ENCODE results near the gene ELN.
"Not testable (repeated sequence)": the region's sequence is repeated elsewhere in the genome, so short reads cannot be mapped to it uniquely, and the experiment has no call there.

The ELN gene

DNA sequence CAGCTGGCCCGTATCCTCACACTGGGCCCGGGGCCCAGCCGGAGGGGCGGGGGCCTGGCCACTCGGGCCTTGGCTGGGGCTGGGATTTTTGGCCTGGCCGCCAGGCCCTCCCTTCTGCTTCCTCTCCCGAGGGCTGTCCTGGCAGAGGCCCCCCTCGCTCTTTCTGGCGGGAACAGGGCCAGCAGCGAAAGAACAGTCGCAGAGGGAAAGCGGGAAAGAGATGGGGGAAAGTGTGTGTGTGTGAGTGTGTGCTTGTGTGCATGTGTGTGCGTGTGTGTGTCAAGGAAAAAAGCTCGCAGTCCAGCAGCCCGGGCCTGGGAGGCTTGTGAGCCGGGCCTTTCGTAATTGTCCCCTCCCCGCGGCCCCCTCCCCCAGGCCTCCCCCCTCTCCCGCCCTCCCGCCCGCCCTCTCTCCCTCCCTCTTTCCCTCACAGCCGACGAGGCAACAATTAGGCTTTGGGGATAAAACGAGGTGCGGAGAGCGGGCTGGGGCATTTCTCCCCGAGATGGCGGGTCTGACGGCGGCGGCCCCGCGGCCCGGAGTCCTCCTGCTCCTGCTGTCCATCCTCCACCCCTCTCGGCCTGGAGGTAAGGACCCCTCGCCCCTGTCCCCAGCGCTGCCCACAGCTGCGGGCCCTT, at the start of gene ELN:
Gene ELN, plus strand, starts transcription at position 491 of the 638 bp plus-strand sequence. Its CDS starts 15 bp downstream, at position 506.
- DNase-seq (ENCODE audit: low read depth) = no peak

DNA sequence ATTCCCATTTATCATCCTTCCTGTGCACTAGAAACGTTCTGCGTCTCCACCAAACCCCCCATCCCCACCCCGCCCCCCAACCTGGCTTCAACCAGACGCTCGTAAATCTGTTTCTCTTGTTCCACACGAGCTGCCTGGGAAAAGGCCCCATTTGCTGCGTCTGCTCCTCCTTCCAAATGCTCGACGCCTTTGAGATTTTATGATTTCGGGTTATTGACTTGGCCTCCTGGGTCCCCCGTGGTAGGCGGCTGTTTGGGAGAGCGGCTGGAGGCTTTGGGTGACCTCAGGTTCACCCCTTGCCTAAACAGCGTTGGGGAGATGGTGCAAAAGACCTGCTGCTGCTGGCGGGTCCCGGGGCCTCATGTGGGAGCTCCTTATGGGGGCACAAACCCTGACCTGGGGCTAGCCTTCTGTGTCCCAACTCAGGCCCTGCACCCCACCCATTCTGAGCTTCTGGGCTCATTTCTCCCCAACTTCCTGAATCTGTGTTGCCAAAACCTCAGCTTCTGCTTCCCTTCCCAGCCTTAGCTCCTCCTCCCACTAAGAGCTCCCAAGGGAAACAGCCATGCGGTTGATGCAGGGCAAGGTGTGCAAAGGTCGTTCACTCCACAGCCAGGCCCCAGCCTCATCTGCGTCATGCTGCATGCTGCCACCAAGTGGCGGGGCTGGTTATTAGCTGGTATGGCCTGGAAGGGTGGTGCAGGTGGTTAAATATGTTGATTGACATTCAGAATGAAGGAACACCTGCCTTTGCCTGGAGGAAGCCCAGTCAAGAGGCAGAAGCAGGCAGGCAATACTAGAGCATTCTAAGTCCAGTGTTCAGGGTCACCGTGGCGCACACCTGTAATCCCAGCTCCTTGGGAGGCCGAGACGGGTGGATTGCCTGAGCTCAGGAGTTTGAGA, 49.1 kb upstream of the ELN start:
- no peak for DNase-seq (ENCODE audit: low read depth)

DNA sequence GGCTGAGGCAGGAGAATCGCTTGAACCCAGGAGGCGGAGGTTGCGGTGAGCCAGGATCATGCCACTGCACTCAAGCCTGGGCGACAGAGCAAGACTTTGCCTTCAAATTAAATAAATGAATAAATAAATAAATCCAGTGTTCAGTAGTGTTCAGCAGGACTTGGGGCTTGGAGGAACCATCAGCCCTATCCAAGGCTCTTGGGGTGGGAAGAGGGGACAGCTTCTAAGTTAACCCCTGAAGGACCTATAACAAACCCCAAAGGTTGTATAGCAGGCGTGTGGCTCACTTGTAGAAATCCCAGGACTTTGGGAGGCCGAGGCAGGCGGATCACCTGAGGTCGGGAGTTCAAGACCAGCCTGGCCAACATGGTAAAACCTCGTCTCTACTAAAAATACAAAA, 48.3 kb upstream of the ELN start:
- DNase-seq (ENCODE audit: low read depth) = not testable (repeated sequence)

DNA sequence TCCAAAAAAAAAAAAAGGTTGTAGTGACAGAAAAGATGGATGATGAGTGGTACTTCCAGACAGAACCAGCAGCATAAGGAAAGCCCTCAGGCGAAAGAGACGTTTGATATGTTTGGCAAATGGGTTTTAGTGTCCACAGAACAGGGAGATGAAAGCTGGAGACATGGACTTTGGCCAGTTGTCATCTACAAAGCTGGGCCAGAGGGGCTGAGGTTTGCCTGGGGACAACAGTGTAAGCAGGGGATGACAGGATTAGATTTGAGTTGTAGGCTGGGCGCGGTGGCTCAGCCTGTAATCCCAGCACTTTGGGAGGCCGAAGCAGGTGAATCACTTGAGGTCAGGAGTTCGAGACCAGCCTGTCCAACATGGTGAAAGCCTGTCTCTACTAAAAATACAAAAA, 47.8 kb upstream of the ELN start:
- DNase-seq (ENCODE audit: low read depth) = no peak

DNA sequence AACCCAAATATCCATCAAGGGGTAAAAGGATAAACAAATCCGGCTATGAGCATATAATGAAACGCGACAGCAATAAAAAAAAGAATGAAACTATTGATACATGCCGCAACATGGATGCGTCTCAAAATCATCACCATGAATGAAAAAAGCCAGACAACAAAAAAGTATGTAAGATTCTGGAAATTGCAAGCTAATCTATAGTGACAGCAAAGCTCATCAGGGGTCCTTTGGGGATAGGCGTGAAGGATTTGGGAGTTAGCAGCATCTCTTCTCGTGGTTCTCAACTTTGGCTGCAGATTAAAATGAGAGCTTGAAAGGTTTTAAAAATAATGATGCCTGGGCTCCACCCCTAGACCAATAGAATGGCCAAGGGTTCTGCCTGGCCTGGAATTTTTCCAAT, 46.0 kb upstream of the ELN start:
- no peak for DNase-seq (ENCODE audit: low read depth)

DNA sequence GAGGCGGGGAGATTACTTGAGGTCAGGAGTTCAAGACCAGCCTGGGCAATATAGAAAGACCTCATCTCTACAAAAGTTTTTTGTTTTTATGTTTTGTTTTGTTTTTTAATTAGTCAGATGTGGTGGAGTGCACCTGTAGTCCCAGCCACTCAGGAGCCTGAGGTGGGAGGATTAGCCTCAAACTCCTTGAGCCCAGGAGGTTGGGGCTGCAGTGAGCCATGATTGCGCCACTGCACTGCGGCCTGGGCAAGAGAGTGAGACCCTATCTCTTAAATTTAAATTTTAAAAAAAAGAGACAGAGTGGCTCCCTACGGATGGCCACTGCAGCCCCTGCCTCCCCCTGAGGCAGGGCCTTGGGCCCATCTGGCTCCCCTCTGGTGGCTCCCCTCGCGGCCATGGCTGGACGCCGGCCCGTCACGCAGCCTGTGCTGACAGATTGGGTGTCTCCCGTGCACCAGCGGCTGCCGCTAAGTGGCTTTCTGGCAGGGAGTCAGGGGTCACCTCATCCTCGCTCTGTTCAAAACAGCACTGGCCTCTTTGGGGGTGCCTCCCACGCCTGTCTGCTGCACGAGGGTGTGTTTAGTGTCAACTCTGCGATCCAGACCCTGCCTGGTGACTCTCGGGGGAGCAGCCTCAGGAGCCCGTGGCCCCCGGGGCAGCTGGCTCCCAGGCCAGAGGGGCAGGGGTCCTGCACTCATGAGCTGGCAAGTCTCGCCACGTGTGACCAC, 44.4 kb upstream of the ELN start:
- no peak for DNase-seq (ENCODE audit: low read depth)

DNA sequence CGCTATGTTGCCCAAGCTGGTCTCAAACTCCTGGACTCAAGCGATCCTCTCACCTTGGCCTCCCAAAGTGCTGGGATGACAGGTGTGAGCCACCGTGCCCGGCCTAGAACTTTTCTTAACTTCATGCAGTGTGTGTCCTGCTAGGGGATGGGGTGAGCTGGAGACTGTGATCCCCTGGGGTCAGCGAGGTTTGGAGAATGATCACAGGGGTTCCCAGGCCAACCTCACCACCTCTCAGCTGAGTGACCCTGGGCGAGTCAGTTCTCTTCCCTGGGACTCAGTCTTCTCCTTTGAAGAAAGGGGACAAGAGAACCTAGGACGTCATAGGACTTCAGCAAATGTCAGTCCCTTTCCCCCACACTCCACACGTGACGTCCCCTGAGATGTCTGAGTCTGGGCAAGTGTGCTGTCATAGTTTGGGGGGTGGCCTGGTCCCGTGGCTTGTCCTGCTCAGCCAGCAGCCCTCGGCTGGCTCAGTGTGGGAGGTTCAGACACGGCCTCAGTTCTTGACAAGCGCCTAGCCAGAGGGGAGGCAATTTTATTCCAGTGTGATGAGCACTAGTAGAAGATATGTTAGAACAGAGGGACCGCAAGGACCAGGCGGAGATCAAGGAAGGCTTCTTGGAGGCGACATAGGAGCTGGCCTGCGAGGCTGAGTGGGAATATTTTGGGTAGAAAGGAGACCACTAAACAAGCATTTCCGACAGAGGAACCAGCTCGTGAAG, 43.3 kb upstream of the ELN start:
- DNase-seq (ENCODE audit: low read depth) = no peak

DNA sequence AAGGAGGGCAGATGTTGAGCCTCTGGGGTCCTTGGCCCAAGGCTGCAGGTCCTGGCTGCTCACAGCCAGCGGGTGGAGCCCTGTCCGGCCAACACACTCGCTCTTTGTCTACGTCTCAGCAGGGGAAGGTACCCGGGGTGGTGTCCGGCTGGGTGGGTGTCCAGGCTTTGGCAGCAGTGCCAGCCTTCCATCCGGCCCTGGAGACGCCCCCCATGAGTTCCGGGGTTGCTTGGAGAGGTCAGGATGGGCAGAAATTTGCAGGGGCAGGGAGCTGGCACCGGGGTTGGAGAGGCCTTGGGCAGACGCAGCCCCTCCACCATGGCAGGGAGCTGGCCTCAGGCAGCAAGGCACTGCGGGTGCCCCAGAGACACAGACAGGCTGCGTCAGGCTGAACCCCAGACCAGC, 42.2 kb upstream of the ELN start:
- DNase-seq (ENCODE audit: low read depth) = no peak

DNA sequence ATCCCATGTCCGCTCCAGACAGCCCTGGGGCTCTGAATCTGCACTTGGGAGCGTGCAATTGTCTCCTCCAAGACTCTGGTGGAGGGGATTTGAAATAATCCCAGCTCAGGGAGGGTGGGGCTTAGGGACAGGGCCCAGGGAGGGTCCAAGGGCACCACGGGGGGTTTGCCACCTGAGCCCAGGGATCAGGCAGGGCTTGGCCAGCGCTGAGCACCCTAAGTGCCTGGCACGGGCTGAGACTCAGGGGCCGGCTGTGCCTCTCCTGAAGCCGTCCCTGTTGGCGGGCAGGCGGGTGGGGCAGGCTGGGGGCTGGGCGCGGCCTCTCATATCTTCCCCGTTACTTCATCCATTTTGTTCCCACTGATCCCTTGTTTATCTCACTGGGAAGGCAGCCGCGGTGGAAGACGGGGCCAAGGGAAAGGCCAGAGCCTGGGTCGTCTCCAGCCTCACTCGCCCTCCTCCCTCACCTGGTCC, 41.8 kb upstream of the ELN start:
- DNase-seq (ENCODE audit: low read depth) = no peak

DNA sequence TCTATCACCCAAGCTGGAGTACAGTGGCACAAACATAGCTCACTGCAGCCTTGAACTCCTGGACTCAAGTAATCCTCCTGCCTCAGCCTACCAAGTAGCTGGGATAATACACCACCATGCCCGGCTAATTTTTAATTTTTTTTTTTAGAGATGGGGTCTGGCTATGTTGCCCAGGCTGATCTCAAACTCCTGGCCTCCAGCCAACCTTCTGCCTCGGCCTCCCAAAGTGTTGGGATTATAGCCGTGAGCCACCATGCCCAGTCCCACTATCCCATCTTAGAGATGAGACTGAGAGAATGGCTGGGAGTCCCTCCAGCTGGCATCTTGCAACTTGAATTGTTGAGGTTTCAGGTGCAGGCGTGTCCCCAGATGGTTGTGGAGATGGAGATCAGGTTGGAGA, 40.7 kb upstream of the ELN start:
- no peak for DNase-seq (ENCODE audit: low read depth)

DNA sequence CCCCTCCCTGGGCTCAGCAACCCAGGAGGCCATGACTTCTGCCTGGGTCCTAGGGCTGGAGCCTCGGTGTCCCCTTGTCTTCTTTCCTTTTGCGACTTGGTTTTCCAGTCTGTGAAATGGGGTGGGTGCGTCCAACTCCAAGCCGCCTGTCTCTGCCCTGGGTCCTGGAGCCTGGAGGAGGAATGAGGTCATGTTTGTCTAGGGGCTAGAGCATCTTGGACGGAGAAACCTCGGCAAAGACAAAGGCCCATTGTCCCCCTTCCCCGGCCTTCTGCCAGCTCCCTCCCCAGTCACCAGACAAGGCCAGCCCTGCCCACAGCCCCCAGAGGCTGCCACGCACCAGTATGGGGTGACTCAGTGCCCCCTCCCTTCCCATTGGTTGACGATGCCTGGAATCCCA, 39.8 kb upstream of the ELN start:
- DNase-seq (ENCODE audit: low read depth) = no peak

DNA sequence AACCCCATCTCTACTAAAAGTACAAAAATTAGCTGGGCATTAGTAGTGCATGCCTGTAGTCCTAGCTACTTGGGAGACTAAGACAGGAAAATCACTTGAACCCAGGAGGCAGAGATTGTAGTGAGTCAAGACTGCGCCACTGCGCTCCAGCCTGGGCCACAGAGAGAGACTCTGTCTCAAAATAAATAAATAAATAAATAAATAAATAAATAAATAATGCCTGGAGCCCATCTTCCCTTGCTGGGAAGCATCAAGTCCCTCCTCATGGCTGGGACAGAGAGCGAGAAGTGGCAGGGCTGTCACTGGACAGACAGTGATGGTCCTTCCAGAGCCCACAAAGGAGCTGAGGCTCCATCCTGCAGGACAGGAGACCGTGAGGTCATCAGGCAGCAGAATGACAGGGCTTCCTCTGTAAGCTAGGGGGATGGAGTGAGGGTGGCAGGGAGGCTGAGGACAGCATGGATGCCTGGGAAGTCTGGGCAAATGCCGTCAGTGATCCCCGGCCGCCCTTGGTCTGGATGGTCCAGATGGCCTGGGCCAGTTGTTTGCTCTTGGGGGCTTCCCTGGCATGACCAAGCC, 36.4 kb upstream of the ELN start:
- no peak for DNase-seq (ENCODE audit: low read depth)

DNA sequence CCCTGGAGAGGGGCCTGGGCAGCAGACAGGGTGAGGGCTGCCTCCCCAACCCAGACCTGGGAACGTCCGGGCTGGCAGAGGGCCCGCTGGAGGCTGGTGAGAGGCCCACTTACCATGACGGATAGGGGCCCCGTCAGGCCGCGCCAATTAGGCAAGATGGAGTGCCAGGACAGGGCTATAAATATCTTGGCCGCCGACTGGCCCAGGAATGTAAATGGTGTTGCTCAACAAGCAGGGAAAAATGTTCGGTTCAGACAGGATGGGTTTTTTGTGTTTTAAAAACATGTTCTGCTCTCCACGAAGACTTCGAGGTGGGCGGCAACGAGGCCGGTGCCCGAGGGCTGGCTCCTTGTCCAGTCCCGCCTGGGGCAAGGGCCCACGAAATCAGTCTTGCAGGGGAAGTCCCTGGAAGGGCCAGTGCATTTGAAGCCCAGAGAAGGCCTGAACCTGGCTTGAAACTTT, 35.8 kb upstream of the ELN start:
- DNase-seq (ENCODE audit: low read depth) = no peak

DNA sequence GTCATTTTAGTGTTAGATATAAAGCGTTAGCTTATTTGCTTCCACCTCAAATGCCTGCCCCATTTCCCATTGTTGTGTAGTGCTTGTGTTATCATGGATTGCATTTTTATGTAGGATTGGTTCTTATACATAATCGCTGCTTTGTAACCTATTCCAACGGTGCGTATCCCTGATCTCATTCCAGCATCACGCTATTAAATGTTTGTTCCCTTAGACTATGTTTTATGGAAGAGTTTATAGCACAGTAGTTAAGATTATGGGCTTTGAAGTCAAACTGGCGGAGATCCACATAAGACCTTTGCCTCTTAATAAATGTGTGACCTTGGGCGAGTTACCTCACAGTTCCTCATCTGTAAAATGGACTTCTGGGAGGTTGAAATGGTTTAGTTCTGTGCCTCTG, 34.0 kb upstream of the ELN start:
- no peak for DNase-seq (ENCODE audit: low read depth)

DNA sequence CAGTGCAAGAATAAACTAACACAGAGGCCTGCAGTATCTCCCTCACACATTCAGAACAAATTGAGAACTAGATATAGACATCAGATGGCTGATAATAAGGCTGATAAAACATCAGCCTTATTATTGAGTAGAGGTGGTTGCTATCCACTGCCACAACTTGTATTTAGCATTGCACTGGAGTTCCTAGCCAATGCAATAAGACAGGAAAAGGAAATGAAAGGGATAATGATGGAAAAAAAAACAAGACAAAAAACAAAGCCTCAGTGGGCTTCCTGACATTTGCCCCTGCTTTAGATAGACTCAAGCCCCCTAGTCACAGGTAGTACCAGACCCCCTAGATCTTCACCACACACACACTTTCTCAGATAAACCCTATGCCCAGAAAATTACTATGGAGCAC, 33.2 kb upstream of the ELN start:
- DNase-seq (ENCODE audit: low read depth) = no peak

DNA sequence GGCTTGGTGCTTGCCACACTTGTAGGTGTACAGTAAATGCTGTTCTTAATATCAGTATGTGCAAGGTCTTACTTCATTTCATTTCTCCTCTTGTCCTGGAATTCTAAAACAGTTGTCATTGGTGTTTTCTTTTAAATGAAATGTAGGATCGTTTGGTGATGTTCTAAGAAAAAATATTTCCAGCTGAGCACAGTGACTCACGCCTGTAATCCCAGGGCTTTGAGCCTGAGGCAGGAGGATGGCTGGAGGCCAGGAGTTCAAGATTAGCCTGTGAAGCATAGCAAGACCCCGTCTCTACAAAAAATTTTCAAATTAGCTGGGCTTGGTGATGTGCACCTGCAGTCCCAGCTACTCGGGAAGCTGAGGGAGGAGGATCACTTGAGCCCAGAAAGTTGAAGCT, 32.6 kb upstream of the ELN start:
- no peak for DNase-seq (ENCODE audit: low read depth)

DNA sequence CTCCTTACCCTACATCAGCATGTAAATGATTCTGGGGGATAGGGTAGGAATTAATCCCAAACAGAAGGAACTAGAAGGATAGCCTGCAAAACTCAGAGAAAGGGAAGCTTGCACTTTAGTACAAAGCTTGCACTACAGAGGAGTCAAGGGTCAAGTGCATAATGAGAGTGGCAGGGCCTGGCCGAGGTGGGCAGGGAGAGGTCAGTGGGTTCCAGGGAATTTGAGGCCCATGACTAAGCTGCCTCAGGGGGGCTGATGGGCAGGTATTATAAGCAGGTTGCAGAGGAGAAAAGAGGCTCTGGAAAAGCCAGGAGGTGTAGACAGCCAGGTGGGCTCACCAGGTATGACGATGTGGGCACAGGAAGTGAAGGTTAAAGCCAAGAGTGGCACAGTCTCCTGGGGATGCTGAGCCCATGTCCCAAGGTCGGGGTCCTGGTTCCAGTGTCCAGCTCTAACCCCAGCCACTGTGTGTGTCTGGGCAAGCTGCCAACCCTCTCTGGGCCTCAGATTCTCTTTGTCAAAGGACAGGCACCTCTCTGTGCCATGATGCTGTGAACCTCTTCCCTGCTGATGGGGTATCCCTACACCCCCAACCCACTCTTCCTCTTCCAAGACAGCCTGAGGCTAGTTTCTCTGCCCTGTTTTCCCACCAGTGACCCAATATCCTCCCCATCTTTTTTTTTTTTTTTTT, 32.0 kb upstream of the ELN start:
- no peak for DNase-seq (ENCODE audit: low read depth)

DNA sequence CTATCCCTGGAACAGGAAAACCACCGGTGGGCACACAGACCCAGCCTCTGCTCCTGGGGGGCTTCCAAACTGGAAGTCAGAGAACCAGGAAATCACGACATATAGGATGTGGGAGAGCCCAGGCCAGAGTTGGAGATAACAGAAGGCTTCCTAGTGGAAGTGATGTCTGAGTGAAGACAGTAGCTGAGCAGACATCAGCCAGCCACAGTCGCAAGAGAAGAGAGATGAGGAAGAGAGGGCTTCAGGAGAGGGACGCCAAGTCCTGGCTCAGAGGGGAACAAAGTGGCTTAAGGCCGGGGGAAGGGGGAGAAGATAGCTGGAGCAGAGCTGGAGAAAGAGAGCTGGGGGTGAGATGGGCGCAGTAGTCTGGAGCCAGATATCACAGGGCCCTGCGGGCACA, 30.9 kb upstream of the ELN start:
- DNase-seq (ENCODE audit: low read depth) = no peak

DNA sequence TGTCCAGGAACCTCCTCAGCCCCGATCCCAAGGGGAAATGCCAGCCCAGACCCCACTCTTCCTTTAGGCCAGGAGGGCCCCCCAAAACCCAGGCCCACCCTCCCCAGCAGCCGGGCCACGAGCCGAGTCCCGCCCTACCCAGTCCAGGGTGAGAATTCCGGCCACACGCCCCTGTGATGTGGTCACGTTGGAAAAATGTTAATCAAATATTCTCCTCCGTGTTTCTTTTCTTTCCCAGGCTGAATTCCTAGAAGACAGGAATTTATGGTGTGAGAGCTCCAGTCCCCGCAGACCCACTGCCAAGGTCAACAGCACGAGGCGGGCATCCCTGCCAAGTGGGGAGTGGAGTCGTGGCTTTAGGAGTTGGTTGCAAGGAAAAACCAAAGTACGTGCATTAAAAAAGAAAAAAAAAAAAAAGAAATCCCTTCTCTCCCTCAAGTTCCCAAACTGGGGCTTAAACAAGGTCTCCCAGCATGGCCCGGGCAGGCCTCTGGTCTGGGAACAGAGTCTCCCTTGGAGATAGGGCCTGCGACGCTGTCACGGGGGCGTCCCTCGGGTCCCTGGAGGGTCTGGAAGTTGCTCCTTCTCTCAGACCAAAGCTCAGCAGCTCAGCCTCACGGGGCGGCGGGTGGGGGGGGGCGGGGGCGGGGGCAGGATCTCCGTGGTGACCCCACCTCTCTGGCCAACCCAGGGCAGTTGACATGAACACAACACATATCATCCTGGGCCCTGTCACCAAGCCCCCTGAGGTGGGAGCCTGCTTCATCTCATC, 28.1 kb upstream of the ELN start:
- no peak for DNase-seq (ENCODE audit: low read depth)

DNA sequence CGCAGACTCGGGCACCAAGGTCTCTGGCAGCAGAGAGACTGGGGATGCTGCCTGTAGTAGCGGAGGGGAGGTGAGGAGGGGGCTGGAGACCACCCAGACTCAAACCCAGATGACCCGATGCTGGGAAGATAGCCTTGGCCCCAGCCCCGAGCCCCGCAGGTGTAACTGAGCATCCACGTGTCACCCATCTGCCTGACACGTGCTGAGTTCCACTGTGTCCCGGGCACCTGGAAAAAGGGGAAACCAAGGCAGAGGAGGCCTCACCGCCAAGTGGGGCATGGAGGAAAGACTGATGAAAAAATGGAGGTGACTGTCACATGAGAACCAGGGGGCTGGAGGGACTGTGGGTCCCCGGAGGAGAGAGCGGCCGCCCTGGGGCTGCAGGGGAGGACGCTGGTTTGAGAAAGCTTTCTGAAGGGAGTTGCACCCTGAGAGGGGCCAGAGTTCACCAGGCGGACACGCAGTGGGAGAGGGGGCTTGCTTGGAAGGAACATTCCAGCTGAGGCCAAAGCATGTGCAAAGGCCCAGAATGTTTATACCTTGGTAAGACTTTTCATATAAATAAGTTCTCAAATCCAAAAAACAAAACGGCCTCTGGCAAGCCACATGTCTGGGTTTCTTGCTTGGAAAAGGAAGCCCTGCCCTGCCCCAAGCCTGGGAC, 27.4 kb upstream of the ELN start:
- no peak for DNase-seq (ENCODE audit: low read depth)

Measured in stimulated activated CD8-positive, alpha-beta memory T cell treated with anti-CD3 and anti-CD28 coated beads, Interleukin-15, amount 100 ng/mL, for 24 hours (primary cell).